A673 (cell line): ENCODE data around the gene GAL3ST1.

Experiments
- CTCF ChIP-seq: fragments of 300-800, 200-600 bp; sonication (generic); conservative IDR thresholded peaks from 2 replicates; pipeline ENCODE4 v1.5.1; 2017; ENCODE audit warnings: low read depth, mild to moderate bottlenecking, antibody characterized with exemption, low read length, moderate library complexity, mixed read lengths
- EZH2 ChIP-seq: fragments of 200-600 bp; sonication (generic); IDR thresholded peaks from 2 replicates; pipeline ENCODE4 v1.6.1; 2017; ENCODE audit warnings: borderline replicate concordance, low read depth, mild to moderate bottlenecking, mixed read lengths, antibody characterized with exemption, low read length; ENCODE audit not compliant: poor library complexity, severe bottlenecking

GRCh38 chr22:30519842-30520425 is 54.5 kb downstream of the GAL3ST1 start:
- TF ChIP-seq CTCF: no peak
- no peak for TF ChIP-seq EZH2
